ENCODE measurements around the gene EXTL2. TPM values are rescaled to one million over a fixed set of nuclear protein-coding genes. Genes with fewer than 3 reads are reported as not detected.

The EXTL2 gene
- total RNA-seq, 1 experiment from 2014 or later, result 41.0 TPM

GRCh38 chr1:100881687-100882086, 13.0 kb downstream of the EXTL2 start (continued):
- TF ChIP-seq ZNF281 (CRISPR knock-in tag; IDR thresholded peaks at IDR 0.05), result no peak
- no peak for TF ChIP-seq ZNF396 (CRISPR knock-in tag; IDR thresholded peaks at IDR 0.05; ENCODE audit: borderline replicate concordance)
- no peak for TF ChIP-seq NFATC4 (CRISPR knock-in tag; IDR thresholded peaks at IDR 0.05)
- TF ChIP-seq ZMAT4 (CRISPR knock-in tag; IDR thresholded peaks at IDR 0.05), result no peak
- no peak for TF ChIP-seq EMX1 (CRISPR knock-in tag; IDR thresholded peaks at IDR 0.05)
- TF ChIP-seq RORB (CRISPR knock-in tag; IDR thresholded peaks at IDR 0.05), result no peak
- TF ChIP-seq OVOL2 (CRISPR knock-in tag; IDR thresholded peaks at IDR 0.05; ENCODE audit: borderline replicate concordance), result no peak
- no peak for TF ChIP-seq ZNF532 (CRISPR knock-in tag; IDR thresholded peaks at IDR 0.05; ENCODE audit: borderline replicate concordance)

GRCh38 chr1:100879422-100879821, 15.2 kb downstream of the EXTL2 start:
- Mint-ChIP-seq H3K4me3 (no peak overlapping the region), H3K27me3 (ENCODE audit: low read depth) (no peaks in the 10 kb centered on the region), H3K9me3 (no peaks in the 10 kb centered on the region), H3K4me1 (no peaks in the 10 kb centered on the region; the same call in 1 of the 2 replicates), H3K27ac (no peak overlapping the region), H3K36me3 (peaks cover 5% of the 10 kb centered on the region)
- no peak for DNase-seq (ENCODE audit: low spot score)
- POLR2A ChIA-PET, result no interaction called here
- TF ChIP-seq ZNF512 (CRISPR knock-in tag; IDR thresholded peaks at IDR 0.05; ENCODE audit: borderline replicate concordance) (no peak), ESRRA (CRISPR knock-in tag; IDR thresholded peaks at IDR 0.05; ENCODE audit: borderline replicate concordance) (no peak), ZMAT4 (CRISPR knock-in tag; IDR thresholded peaks at IDR 0.05) (no peak), SP1 (CRISPR knock-in tag; conservative IDR thresholded peaks at IDR 0.05) (no peak), ETV6 (CRISPR knock-in tag; IDR thresholded peaks at IDR 0.05) (no peak), ZNF396 (CRISPR knock-in tag; IDR thresholded peaks at IDR 0.05; ENCODE audit: borderline replicate concordance) (no peak), ELF4 (CRISPR knock-in tag; IDR thresholded peaks at IDR 0.05; ENCODE audit: low read depth) (no peak), PREB (CRISPR knock-in tag; IDR thresholded peaks at IDR 0.05; ENCODE audit: borderline replicate concordance) (no peak)
- ATAC-seq, result no peak
- CTCF ChIA-PET, result no interaction called here
